T-cell (primary cell): ENCODE data around the gene NKAIN4. TPM values are rescaled to one million over a fixed set of nuclear protein-coding genes. Genes with fewer than 3 reads are reported as not detected.

Source experiments
- ATAC-seq, 4 experiments: fragments of 200-7000 bp in 3 of 4; fragments of 150-1000 bp in 1 of 4; cut with Tn5 transposase; replicated peaks in 1 of 4; 1 replicate in 3 of 4; 2 replicates in 1 of 4; pipeline ENCODE4 v1.10.0; 2021; ENCODE audit warnings: moderate library complexity in 3 of 4, mild to moderate bottlenecking in 2 of 4, moderate number of reproducible peaks in 1 of 4
- CTCF ChIA-PET, 2 donors: fragments of 300-600 bp; sonication (Branson Sonifier 250); formaldehyde crosslinking; loops; one replicate each; lab custom pipeline; 2022; ENCODE audit warnings: antibody characterized with exemption in 2 of 2; lab: Charles Lee
- POLR2A ChIA-PET, 2 donors: fragments of 300-600 bp; sonication (Branson Sonifier 250); formaldehyde crosslinking; loops; one replicate each; lab custom pipeline; 2022; ENCODE audit warnings: antibody characterized with exemption in 2 of 2; lab: Charles Lee
- DNase-seq, 35 experiments: peaks; one replicate each; pipeline versions ENCODE4 v3.0.0 to v3.0.0-alpha.2; 2013 to 2023
- H3K27ac ChIP-seq: one replicate; pipeline ENCODE4 v1.5.1; 2013; ENCODE audit warnings: low read length
- H3K27me3 ChIP-seq, 2 experiments: replicated peaks in 1 of 2; 1 replicate in 1 of 2; 2 replicates in 1 of 2; pipeline versions ENCODE4 v1.6.1 to v1.7.0; 2013; ENCODE audit warnings: low read length in 1 of 2, mixed read lengths in 1 of 2; ENCODE audit not compliant: control insufficient read depth in 2 of 2, insufficient read depth in 2 of 2; ENCODE audit errors: extremely low read depth in 1 of 2
- H3K36me3 ChIP-seq, 2 donors: 1 replicate in 1 of 2; 2 replicates in 1 of 2; pipeline versions ENCODE4 v1.6.1 to v1.7.0; 2013; ENCODE audit warnings: low read length in 1 of 2; ENCODE audit not compliant: control insufficient read depth in 2 of 2, insufficient read depth in 1 of 2; ENCODE audit errors: extremely low read depth in 1 of 2
- H3K4me1 ChIP-seq, 2 experiments: 1 replicate in 1 of 2; 2 replicates in 1 of 2; pipeline versions ENCODE4 v1.6.1 to v1.7.0; 2013; ENCODE audit warnings: low read length in 2 of 2, mixed read lengths in 1 of 2; ENCODE audit not compliant: insufficient read depth in 2 of 2, control insufficient read depth in 1 of 2; ENCODE audit errors: extremely low read depth in 1 of 2
- H3K4me3 ChIP-seq, 2 donors: 1 replicate in 1 of 2; 2 replicates in 1 of 2; pipeline versions ENCODE4 v1.5.1 to v1.7.0; 2013; ENCODE audit warnings: mild to moderate bottlenecking in 2 of 2, low read length in 1 of 2, moderate library complexity in 1 of 2; ENCODE audit not compliant: control insufficient read depth in 1 of 2; ENCODE audit errors: extremely low read depth in 1 of 2
- H3K9me3 ChIP-seq: 2 replicates; pipeline ENCODE4 v1.7.0; 2013
- H3K27ac Mint-ChIP-seq, 2 donors: one replicate each; pipeline ENCODE4 v1.8.0; 2020 to 2021; ENCODE audit warnings: mild to moderate bottlenecking in 2 of 2, mixed read lengths in 2 of 2
- H3K27me3 Mint-ChIP-seq, 2 donors: one replicate each; pipeline ENCODE4 v1.8.0; 2021 to 2022; ENCODE audit warnings: mixed read lengths in 2 of 2
- H3K36me3 Mint-ChIP-seq: one replicate; pipeline ENCODE4 v1.8.0; 2021; ENCODE audit warnings: mixed read lengths
- H3K4me1 Mint-ChIP-seq, 3 donors: one replicate each; pipeline ENCODE4 v1.8.0; 2020 to 2022; ENCODE audit warnings: mixed read lengths in 3 of 3, mild to moderate bottlenecking in 1 of 3
- H3K4me3 Mint-ChIP-seq, 3 donors: one replicate each; pipeline ENCODE4 v1.8.0; 2020 to 2022; ENCODE audit warnings: mild to moderate bottlenecking in 3 of 3, mixed read lengths in 3 of 3, moderate library complexity in 3 of 3
- H3K9me3 Mint-ChIP-seq, 3 donors: one replicate each; pipeline ENCODE4 v1.8.0; 2020 to 2022; ENCODE audit warnings: mixed read lengths in 3 of 3
- WGBS: methylation state at CpG from one replicate; pipeline ENCODE4 v1.1.5; 2013; ENCODE audit warnings: missing lambda C conversion rate; ENCODE audit not compliant: insufficient coverage; 5-methylcytosine and 5-hydroxymethylcytosine counted together
- total RNA-seq, 35 experiments: library from RNA in 6 of 35; stranded (reverse) in 6 of 35; fragments of 120-200 nt in 1 of 35; gene quantifications; one replicate each; pipeline versions ENCODE4 v1.2.1 to v1.2.4 and lab custom pipeline; 2013 to 2026

NKAIN4 gene
- total RNA-seq, 5 donors from 2014 or later (not counting 1 experiment from before 2014, with no cell fraction given), result not detected

DNA sequence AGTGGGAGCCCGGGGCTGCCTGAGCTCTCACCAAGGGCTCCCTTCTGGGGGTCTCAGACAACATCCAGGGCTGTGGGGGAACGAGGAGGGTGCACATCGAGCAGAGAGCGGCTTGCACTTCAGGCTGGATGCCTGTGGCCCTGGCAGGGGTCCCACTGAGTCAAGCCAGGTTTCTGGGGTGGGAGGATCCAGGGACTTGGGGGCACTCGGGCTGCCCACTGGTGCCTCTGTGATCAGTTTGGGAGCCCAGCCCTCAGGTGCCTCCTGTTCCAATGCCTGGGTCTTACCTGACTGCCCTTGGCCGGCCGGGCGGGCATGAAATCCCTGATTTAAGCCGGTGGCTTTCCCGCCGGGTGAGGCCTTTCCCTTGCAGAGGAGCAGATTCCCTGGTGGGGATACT is 39.2 kb upstream of the NKAIN4 start:
- no peaks in the 10 kb centered on the region for H3K9me3 Mint-ChIP-seq
- peaks cover 0 to 22% of the 10 kb centered on the region in 2 experiments for H3K4me1 ChIP-seq

DNA sequence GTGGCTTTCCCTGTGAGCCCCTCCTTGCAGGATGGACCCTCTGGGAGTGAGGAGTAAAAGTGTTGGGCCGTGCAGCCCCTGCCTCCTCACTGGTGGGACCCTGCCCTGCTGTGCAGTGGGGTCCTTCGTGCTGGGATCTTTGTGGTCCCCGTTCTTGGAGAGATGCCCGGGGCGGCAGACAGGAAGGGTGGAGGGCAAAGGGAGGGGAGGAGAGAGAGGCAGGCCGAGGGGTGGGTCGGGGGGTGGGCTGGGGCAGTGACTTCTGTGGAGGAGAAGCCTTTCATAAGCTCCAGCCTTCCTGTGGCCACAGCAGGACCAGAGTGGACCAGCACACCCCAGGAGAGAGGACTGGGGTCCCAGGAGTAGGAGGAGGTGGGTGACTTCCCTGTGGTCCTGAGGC is 38.6 kb upstream of the NKAIN4 start, which contains the start of gene COL20A1:
Gene COL20A1, plus strand, starts transcription at position 283 of the 400 bp plus-strand sequence. CDS start 1,922 bp downstream, outside the sequence.
- ChIA-PET CTCF (no interaction called here), POLR2A (no interaction called here)
- Mint-ChIP-seq H3K27ac (no peak within 1 kb of the TSS), H3K36me3 (peaks cover 4% of the 10 kb centered on the region), H3K27me3 (peaks cover 0 to 9% of the 10 kb centered on the region in 2 donors), H3K9me3 (no peaks in the 10 kb centered on the region), H3K4me1 (peaks cover 8 to 12% (median 9%) of the 10 kb centered on the region in 3 donors), H3K4me3 (no peak within 1 kb of the TSS)
- ATAC-seq (no peak), DNase-seq (no peak)
- Histone ChIP-seq H3K4me1 (peaks cover 0 to 22% of the 10 kb centered on the region in 2 experiments), H3K27ac (no peak within 1 kb of the TSS), H3K27me3 (peaks cover 0 to 55% of the 10 kb centered on the region in 2 experiments), H3K36me3 (peaks cover 1 to 3% of the 10 kb centered on the region in 2 donors), H3K9me3 (no peaks in the 10 kb centered on the region), H3K4me3 (no peak within 1 kb of the TSS)
- WGBS, result 34% methylated on average over 4 of the region's 7 CpGs

More for the DNA sequence above, 39.2 kb upstream of the NKAIN4 start:
- H3K9me3 ChIP-seq, result no peaks in the 10 kb centered on the region
- no peak overlapping the region for H3K27ac Mint-ChIP-seq
- H3K27me3 Mint-ChIP-seq, result peaks cover 0 to 13% of the 10 kb centered on the region in 2 donors
- ChIA-PET CTCF (no interaction called here), POLR2A (no interaction called here)
- no peak overlapping the region for H3K4me3 ChIP-seq
- H3K27me3 ChIP-seq, result peaks cover 0 to 60% of the 10 kb centered on the region in 2 experiments
- no peak overlapping the region for H3K4me3 Mint-ChIP-seq
- peaks cover 4% of the 10 kb centered on the region for H3K36me3 Mint-ChIP-seq
- no peak overlapping the region for H3K27ac ChIP-seq
- DNase-seq (no peak), ATAC-seq (no peak)
- WGBS, result 68% methylated on average over 9 of the region's 11 CpGs
- H3K4me1 Mint-ChIP-seq, result peaks cover 8 to 12% (median 9%) of the 10 kb centered on the region in 3 donors
- H3K36me3 ChIP-seq, result no peaks in the 10 kb centered on the region

DNA sequence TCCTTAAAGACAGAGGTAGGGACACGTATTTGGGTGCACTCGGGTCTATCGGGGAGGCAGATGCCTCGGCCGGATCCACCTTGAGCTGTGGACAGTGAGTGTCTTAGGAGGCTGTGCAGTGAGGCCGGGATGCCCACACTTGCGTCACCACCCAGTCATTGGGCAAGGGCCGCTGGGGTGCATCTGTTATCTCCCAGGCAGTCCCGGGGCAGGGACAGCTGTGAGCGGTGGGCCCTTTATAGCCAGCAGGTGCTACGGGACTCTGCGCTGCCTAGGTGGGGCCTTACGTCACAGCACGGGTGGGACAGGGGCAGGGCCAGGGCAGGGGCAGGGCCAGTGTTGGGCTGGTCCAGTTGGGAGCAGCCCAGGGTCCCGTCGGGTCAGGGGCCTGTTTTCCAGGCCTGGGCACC is 38.0 kb upstream of the NKAIN4 start:
- ATAC-seq (no peak), DNase-seq (no peak)
- peaks cover 0 to 49% of the 10 kb centered on the region in 2 experiments for H3K27me3 ChIP-seq
- H3K36me3 ChIP-seq, result peaks cover 6 to 8% of the 10 kb centered on the region in 2 donors
- H3K9me3 Mint-ChIP-seq, result no peaks in the 10 kb centered on the region
- no peak overlapping the region for H3K4me3 Mint-ChIP-seq
- H3K9me3 ChIP-seq, result no peaks in the 10 kb centered on the region
- peaks cover 8 to 12% (median 9%) of the 10 kb centered on the region in 3 donors for H3K4me1 Mint-ChIP-seq
- POLR2A ChIA-PET, result no interaction called here
- WGBS, result 87% methylated on average over 14 of the region's 16 CpGs
- no peak overlapping the region for H3K27ac Mint-ChIP-seq
- CTCF ChIA-PET, result no interaction called here
- peaks cover 0 to 22% of the 10 kb centered on the region in 2 experiments for H3K4me1 ChIP-seq
- peaks cover 4% of the 10 kb centered on the region for H3K36me3 Mint-ChIP-seq
- no peak overlapping the region for H3K27ac ChIP-seq
- peaks cover 0 to 9% of the 10 kb centered on the region in 2 donors for H3K27me3 Mint-ChIP-seq
- H3K4me3 ChIP-seq, result no peak overlapping the region

DNA sequence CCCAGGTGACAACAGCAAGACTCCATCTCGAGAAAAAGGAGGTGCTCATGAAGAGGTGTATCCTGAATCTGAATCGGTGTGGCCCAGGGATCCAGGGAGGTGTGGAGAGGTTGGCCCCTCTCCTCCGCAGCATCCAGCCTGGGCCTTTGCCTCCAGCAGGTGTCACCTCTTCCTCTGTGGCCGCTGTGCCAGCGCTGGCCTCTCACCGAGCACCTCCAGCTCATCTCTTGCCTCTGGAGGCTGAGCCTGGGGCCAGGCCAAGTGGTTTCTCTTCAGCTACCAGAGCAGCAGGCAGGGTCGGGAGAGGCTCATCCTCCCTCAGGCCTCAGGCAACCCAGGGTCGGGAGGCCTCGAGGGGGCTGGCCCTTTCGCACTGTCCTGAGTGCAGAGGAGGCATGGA is 37.5 kb upstream of the NKAIN4 start:
- Mint-ChIP-seq H3K4me3 (no peak overlapping the region), H3K27ac (no peak overlapping the region), H3K4me1 (peaks cover 8 to 12% (median 9%) of the 10 kb centered on the region in 3 donors), H3K36me3 (peaks cover 6% of the 10 kb centered on the region), H3K27me3 (peaks cover 0 to 7% of the 10 kb centered on the region in 2 donors), H3K9me3 (no peaks in the 10 kb centered on the region)
- H3K27ac ChIP-seq, result no peak overlapping the region
- H3K9me3 ChIP-seq, result no peaks in the 10 kb centered on the region
- peaks cover 0 to 44% of the 10 kb centered on the region in 2 experiments for H3K27me3 ChIP-seq
- ATAC-seq (no peak), DNase-seq (no peak)
- peaks cover 6 to 8% of the 10 kb centered on the region in 2 donors for H3K36me3 ChIP-seq
- ChIA-PET CTCF (no interaction called here), POLR2A (no interaction called here)
- H3K4me3 ChIP-seq, result no peak overlapping the region
- H3K4me1 ChIP-seq, result peaks cover 0 to 22% of the 10 kb centered on the region in 2 experiments
- 88% methylated on average over 10 of the region's 10 CpGs for WGBS

DNA sequence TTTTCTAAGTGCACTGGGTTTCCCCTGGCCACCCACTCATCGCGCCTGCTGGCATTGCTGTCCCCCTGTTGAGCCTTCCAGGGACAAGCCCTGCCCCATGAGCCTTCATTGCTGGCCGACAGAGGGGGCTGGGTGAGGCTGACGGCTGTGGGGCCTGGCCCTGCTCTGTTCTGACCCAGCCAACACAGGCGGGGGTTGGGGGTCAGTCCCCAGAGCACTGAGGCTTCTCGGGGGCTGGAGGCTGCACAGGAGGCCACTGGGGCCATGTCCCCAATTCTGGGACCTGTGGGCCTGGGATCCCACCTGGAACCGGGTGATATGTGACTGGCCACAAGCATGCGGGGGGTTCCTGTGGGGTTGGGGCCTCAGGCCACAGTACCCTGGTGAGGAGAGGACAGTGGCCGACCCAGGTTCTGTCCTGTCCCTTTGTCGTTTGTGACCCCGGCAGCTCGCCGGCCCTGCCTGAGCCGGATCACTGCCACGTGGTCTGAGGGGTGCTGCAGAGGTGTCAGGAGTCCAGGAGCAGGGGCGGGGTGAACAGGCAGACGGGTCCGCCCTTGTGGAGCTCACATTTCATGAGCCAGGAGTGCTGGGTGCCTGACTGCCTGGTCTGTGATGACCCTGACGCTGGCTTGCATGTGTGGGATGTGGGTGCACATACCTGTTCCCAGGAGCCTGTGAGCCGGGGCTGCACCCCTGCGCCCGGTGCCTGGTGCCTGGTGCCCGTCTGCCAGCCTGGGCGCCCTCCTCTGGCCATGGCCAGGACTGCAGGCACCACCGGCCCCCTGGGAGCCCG is 36.6 kb upstream of the NKAIN4 start:
- peaks cover 8 to 10% (median 10%) of the 10 kb centered on the region in 3 donors for H3K4me1 Mint-ChIP-seq
- no peak overlapping the region for H3K27ac Mint-ChIP-seq
- no peaks in the 10 kb centered on the region for H3K9me3 Mint-ChIP-seq
- DNase-seq, result peak in 32 of 35 experiments; percentile 27 to 71 (median 54)
- CTCF ChIA-PET, result no interaction called here
- ATAC-seq, result peak; percentile 47 to 65 (median 56)
- no peak overlapping the region for H3K4me3 Mint-ChIP-seq
- Histone ChIP-seq H3K27ac (no peak overlapping the region), H3K4me3 (no peak overlapping the region), H3K27me3 (peaks cover 0 to 34% of the 10 kb centered on the region in 2 experiments), H3K4me1 (peaks cover 0 to 18% of the 10 kb centered on the region in 2 experiments), H3K9me3 (no peaks in the 10 kb centered on the region), H3K36me3 (peaks cover 11 to 13% of the 10 kb centered on the region in 2 donors)
- H3K27me3 Mint-ChIP-seq, result peaks cover 0 to 6% of the 10 kb centered on the region in 2 donors
- 57% methylated on average over 21 of the region's 26 CpGs for WGBS
- H3K36me3 Mint-ChIP-seq, result peaks cover 6% of the 10 kb centered on the region
- POLR2A ChIA-PET, result no interaction called here

DNA sequence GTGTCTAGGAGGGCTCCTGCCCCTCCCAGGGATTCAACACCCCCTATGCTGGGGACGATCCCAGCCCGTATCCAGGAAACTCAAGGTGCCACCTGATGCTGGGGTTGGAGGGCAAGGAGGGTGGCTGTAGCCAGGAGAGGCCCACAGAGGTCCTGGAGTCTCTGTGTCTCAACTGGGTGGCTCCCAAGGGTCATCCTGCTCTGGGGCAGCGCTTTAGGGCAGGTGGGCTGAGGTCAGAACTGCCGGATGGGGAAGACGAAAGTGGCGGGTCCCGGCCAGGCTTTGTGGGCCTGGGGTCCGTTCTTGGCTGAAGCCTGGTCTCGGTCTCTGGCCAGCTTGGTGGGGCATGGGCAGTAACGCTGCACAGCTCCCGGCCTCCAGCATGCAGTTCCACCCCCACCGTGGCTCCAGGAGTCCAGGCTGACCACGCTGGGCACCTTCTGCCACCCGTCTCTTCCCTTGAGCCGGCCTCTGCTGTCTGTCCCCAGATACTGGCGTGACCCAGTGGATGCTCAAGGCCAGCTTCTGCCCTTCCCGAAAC is 35.9 kb upstream of the NKAIN4 start:
- Histone ChIP-seq H3K9me3 (no peaks in the 10 kb centered on the region), H3K27me3 (peaks cover 0 to 28% of the 10 kb centered on the region in 2 experiments), H3K4me3 (no peak overlapping the region), H3K27ac (no peak overlapping the region), H3K36me3 (peaks cover 16 to 20% of the 10 kb centered on the region in 2 donors), H3K4me1 (peaks cover 0 to 16% of the 10 kb centered on the region in 2 experiments)
- DNase-seq (no peak), ATAC-seq (no peak)
- H3K9me3 Mint-ChIP-seq, result no peaks in the 10 kb centered on the region
- CTCF ChIA-PET, result no interaction called here
- POLR2A ChIA-PET, result no interaction called here
- peaks cover 0 to 4% of the 10 kb centered on the region in 2 donors for H3K27me3 Mint-ChIP-seq
- H3K36me3 Mint-ChIP-seq, result peaks cover 6% of the 10 kb centered on the region
- no peak overlapping the region for H3K27ac Mint-ChIP-seq
- H3K4me1 Mint-ChIP-seq, result peaks cover 1 to 5% (median 3%) of the 10 kb centered on the region in 3 donors
- no peak overlapping the region for H3K4me3 Mint-ChIP-seq
- WGBS, result 91% methylated on average over 17 of the region's 17 CpGs
